ENCODE measurements around the gene OLIG2. TPM values are rescaled to one million over a fixed set of nuclear protein-coding genes. Genes with fewer than 3 reads are reported as not detected.

OLIG2 gene
- total RNA-seq, 1 donor from 2014 or later, result not detected

DNA sequence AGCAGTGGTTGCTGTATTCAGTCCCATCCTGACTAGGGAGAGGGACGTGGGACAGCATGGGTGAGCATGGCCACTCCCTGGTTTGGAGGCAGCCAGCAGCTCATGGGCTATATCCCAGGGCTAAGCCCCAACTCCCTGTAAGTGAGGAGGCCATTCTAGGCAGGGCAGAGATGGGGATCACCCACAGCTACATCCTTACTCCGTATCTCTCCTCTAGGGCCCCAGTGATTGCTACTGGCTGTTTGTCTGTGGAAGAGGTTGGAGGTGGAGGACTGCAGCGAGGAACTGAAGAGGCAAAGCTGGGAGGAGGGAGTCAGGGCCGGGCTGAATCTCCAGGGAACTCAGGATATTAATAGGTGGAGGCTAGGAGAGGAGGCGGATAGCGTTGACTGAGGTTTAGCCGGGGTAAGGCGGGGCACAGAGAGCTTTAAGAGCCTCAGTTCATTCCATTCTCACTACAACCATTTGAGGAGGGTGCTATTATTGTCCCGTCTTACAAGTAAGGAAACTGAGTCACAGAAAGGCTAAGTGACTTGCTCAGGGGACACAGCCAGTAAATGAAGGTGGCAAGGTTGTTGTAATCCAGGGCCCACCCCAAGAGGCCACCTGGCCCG lies 6.8 kb downstream of the OLIG2 start:
- TF ChIP-seq POLR2A (IDR thresholded peaks at IDR 0.05), result no peak
- Histone ChIP-seq H3K27me3 (peaks cover 7% of the 10 kb centered on the region), H3K9me3 (no peaks in the 10 kb centered on the region), H3K4me3 (no peak overlapping the region), H3K36me3 (no peaks in the 10 kb centered on the region), H3K27ac (no peak overlapping the region), H3K4me1 (peaks cover 23% of the 10 kb centered on the region)
- no peak for DNase-seq (ENCODE audit: extremely low spot score in 2 of 2)
- intact Hi-C loops (cut with DNase I), result no loop called here

- Histone ChIP-seq H3K27ac (no peak overlapping the region), H3K4me3 (no peak overlapping the region), H3K4me1 (peaks cover 15% of the 10 kb centered on the region), H3K27me3 (no peaks in the 10 kb centered on the region), H3K9me3 (no peaks in the 10 kb centered on the region), H3K36me3 (no peaks in the 10 kb centered on the region)
- TF ChIP-seq POLR2A (IDR thresholded peaks at IDR 0.05) (no peak), CTCF (IDR thresholded peaks at IDR 0.05) (no peak), POLR2AphosphoS5 (IDR thresholded peaks at IDR 0.05; ENCODE audit: insufficient read depth in 1 of 2, low read depth in 1 of 2) (no peak)
- intact Hi-C loops (cut with DNase I), result no loop called here
- DNase-seq (ENCODE audit: extremely low spot score in 2 of 2), result no peak
Observed at GRCh38 chr21:33033094-33033951, 7.6 kb downstream of the OLIG2 start.

GRCh38 chr21:33033961-33034413 lies 8.3 kb downstream of the OLIG2 start:
- no peak overlapping the region for H3K4me3 ChIP-seq
- TF ChIP-seq POLR2A (IDR thresholded peaks at IDR 0.05) (no peak), POLR2AphosphoS5 (IDR thresholded peaks at IDR 0.05; ENCODE audit: insufficient read depth in 1 of 2, low read depth in 1 of 2) (no peak), CTCF (IDR thresholded peaks at IDR 0.05) (no peak)
- no peaks in the 10 kb centered on the region for H3K36me3 ChIP-seq
- H3K27me3 ChIP-seq, result no peaks in the 10 kb centered on the region
- H3K4me1 ChIP-seq, result peaks cover 9% of the 10 kb centered on the region
- intact Hi-C loops (cut with DNase I), result no loop called here
- DNase-seq (ENCODE audit: extremely low spot score in 2 of 2), result no peak
- no peak overlapping the region for H3K27ac ChIP-seq
- no peaks in the 10 kb centered on the region for H3K9me3 ChIP-seq

GRCh38 chr21:33035147-33035546 lies 9.4 kb downstream of the OLIG2 start:
- Histone ChIP-seq H3K27ac (no peak overlapping the region), H3K36me3 (no peaks in the 10 kb centered on the region), H3K9me3 (no peaks in the 10 kb centered on the region), H3K27me3 (no peaks in the 10 kb centered on the region), H3K4me3 (no peak overlapping the region), H3K4me1 (no peaks in the 10 kb centered on the region)
- DNase-seq (ENCODE audit: extremely low spot score in 2 of 2), result no peak
- intact Hi-C loops (cut with DNase I), result no loop called here
- TF ChIP-seq POLR2AphosphoS5 (IDR thresholded peaks at IDR 0.05; ENCODE audit: insufficient read depth in 1 of 2, low read depth in 1 of 2) (no peak), POLR2A (IDR thresholded peaks at IDR 0.05) (no peak), CTCF (IDR thresholded peaks at IDR 0.05) (no peak)

DNA sequence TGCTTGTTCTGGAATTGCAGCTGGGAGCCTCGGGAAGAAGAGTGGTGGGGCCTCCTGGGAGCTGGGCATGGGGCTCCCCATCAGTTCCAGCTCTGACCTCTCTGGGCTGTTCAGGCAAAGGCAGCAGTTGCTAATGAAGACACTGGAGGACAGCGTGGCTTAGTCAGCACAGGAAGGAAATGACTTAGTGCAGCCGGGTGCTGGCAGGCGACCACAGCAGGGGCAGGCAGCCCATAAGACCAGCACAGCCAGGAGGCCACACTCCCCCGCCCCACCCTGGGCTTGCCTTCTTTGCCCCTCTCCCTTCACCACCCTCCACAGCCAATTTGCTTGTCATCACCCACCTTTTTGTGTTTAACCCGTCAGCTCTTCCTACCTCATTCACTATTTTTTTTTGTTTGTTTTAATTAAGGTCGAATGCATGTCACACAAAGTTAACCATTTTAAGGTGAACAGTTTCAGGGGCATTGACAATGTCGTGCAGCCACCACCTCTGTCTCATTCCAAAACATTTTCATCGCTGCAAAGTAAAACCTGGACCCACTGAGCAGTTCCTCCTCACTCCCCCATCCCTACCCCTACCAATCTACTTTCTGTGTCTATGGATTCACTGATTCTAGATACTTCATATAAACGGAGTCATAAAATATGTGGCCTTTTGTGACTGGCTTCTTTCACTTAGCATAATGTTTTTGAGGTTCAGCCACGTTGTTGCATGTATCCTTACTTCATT lies 10.9 kb downstream of the OLIG2 start:
- intact Hi-C loops (cut with DNase I), result no loop called here
- H3K4me3 ChIP-seq, result no peak overlapping the region
- no peaks in the 10 kb centered on the region for H3K4me1 ChIP-seq
- DNase-seq (ENCODE audit: extremely low spot score in 2 of 2), result no peak
- no peaks in the 10 kb centered on the region for H3K9me3 ChIP-seq
- TF ChIP-seq CTCF (IDR thresholded peaks at IDR 0.05) (no peak), POLR2AphosphoS5 (IDR thresholded peaks at IDR 0.05; ENCODE audit: insufficient read depth in 1 of 2, low read depth in 1 of 2) (no peak), POLR2A (IDR thresholded peaks at IDR 0.05) (no peak)
- H3K27ac ChIP-seq, result no peak overlapping the region
- no peaks in the 10 kb centered on the region for H3K27me3 ChIP-seq
- H3K36me3 ChIP-seq, result no peaks in the 10 kb centered on the region

Measured in vagina (tissue), 2 donors.